CD1c-positive myeloid dendritic cell (primary cell): ENCODE measurements around the gene EPAS1.

Source experiments
- DNase-seq: peaks from one replicate; pipeline ENCODE4 v3.0.0-alpha.2; 2016; ENCODE audit errors: extremely low spot score

Gene EPAS1

GRCh38 chr2:46320141-46320567, 22.9 kb downstream of the EPAS1 start:
- no peak for DNase-seq

DNA sequence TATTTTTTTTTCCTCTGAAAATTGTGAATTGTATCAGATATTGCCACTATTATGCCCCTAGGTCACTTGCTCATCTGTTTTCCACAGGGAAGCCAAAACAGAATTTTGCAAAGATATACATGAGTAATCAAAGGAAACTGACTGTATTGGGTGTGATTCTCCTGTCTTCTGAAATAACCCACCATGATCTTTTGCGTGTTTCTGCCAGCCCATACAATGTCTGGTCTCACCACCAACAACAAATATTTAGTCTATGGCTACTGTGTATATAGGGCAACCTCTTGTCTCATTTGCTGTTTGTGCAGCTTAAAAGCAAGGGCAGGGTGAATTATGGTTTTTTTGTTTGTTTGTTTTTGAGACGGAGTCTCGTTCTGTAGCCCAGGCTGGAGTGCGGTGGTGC, 26.5 kb downstream of the EPAS1 start:
- DNase-seq = no peak

- DNase-seq = no peak
Measured at GRCh38 chr2:46325182-46325928, 28.1 kb downstream of the EPAS1 start.

- DNase-seq = no peak
Measured at GRCh38 chr2:46326231-46326980, 29.2 kb downstream of the EPAS1 start.

DNA sequence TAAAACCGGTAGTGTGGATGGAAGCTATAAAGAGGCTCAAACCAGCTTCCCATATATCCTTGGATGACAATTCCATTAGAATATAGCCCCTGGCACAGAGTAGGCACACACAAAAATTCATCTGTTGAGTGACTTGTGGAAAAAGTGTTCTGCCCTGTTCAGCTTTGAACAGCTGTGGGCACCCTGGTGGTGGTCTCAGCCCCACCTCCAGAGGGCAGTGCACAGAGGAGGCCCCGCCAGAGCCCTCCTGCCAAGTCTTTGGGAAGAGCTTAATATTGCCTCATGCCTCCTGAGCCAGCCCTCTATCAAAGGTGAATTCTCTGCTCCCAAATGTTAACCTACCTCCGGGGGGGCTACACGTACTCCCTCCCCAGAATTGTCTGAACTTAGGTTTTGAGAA, 30.4 kb downstream of the EPAS1 start:
- DNase-seq = no peak

DNA sequence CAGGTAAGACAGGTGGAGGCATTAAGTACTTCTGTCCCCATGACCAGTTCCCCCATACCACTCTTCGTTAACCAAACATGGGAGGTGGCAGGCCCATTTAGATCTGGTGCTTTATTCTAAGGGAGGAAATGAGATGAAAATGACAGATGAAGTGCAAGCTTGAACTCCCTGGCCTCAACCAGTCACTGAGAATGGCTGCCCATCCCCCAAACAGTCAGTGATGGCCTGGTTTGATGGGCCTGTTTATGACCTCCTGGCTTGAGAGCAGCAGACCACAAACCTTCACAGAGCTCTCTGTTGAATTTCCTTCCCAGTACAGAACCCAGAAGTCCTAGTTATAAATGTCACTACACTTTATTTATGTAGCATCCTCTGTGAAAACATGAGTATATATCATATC, 31.1 kb downstream of the EPAS1 start:
- no peak for DNase-seq

- no peak for DNase-seq
Measured at GRCh38 chr2:46328829-46329228, 31.6 kb downstream of the EPAS1 start.

GRCh38 chr2:46329340-46329739, 32.1 kb downstream of the EPAS1 start:
- DNase-seq = no peak

- no peak for DNase-seq
Measured at GRCh38 chr2:46329803-46330775, 32.9 kb downstream of the EPAS1 start.

GRCh38 chr2:46331109-46331766, 34.0 kb downstream of the EPAS1 start:
- no peak for DNase-seq

DNA sequence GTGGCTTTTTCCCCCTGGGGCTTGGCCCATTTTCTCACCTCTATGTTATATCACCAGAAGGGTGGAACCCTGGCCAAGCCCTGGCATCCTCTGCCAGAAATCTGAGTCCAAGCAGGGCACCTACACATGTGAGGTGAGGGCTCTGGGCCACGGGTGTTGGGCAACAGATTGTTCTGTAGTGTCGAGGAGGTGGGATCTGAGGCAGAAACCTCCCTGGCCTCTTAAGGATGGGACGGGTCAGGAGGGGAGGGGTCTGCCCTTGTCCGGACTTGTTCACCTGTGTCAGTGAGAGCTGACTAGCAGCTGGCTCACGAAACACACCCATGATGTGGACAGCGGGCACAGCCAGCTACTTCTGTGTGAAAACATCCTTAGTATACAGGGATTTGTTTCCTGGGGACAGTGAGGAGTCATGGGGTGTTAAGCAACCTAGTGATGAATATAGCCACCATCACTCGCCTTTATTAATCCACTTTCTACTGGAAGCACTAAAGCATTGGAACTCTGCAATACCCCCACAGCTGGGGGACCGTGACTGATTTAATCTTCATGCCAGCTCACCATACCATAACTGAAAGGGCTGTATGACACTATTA, 35.6 kb downstream of the EPAS1 start:
- no peak for DNase-seq

GRCh38 chr2:46333912-46334311, 36.7 kb downstream of the EPAS1 start:
- no peak for DNase-seq

GRCh38 chr2:46334389-46335271, 37.4 kb downstream of the EPAS1 start:
- DNase-seq = no peak

- no peak for DNase-seq
Measured at GRCh38 chr2:46335391-46336282, 38.4 kb downstream of the EPAS1 start.

GRCh38 chr2:46336283-46336959, 39.2 kb downstream of the EPAS1 start:
- no peak for DNase-seq

- no peak for DNase-seq
Measured at GRCh38 chr2:46337208-46337994, 40.2 kb downstream of the EPAS1 start.

GRCh38 chr2:46338674-46339073, 41.5 kb downstream of the EPAS1 start:
- no peak for DNase-seq

- DNase-seq = no peak
Measured at GRCh38 chr2:46339200-46339599, 42.0 kb downstream of the EPAS1 start.
